ENCODE data around the gene CHST1. TPM values are rescaled to one million over a fixed set of nuclear protein-coding genes. Genes with fewer than 3 reads are reported as not detected.

CHST1 gene
- total RNA-seq, 1 experiment from 2014 or later = not detected

DNA sequence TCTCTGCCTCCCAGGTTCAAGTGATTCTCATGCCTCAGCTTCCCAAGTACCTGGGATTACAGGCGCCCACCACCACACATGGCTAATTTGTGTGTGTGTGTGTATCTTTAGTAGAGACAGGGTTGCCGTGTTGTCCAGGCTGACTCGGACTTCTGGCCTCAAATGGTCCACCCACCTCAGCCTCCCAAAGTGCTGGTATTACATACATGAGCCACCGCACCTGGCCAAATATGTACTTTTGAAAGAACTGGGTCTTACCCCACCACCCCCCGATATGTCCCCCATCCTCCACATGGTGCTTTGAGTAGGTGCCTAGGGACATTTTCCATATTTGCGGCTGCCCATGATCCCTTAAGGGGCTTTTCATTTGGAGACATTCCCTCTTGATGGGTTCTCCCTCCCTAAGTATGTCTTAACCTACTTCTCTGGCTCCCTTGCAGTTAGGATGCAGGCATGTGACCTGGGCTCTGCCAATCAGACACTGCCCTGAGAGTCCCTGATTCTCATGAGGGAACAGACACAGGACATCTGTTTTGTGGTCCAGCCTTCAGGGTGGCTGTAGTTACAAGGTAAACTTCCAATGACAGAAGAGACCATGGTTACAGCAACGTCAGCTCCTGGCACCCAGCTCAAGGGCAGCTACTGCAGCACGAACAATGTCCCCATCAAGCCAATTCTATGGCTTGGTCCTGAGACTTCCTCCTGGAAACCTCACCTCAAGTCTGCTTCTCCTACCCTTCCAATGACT lies 48.4 kb downstream of the CHST1 start:
- intact Hi-C loops (cut with micrococcal nuclease) = no loop called here
- DNase-seq (no peak), ATAC-seq (no peak)
- no peaks in the 10 kb centered on the region for H3F3A ChIP-seq (ENCODE audit: low read length, unreplicated experiment)
- CTCF ChIA-PET = interaction anchor here (0.6 kb wide), 1 partner anchor 245 kb away, joined by 6 read pairs; no protein-coding TSS in a partner anchor
- no peaks in the 10 kb centered on the region for H3K36me3 ChIP-seq (ENCODE audit: low read depth, low read length)
- TF ChIP-seq EZH2phosphoT487 (IDR thresholded peaks at IDR 0.05; ENCODE audit: borderline replicate concordance, low read length) = no peak
- TF ChIP-seq, protein P1, sequence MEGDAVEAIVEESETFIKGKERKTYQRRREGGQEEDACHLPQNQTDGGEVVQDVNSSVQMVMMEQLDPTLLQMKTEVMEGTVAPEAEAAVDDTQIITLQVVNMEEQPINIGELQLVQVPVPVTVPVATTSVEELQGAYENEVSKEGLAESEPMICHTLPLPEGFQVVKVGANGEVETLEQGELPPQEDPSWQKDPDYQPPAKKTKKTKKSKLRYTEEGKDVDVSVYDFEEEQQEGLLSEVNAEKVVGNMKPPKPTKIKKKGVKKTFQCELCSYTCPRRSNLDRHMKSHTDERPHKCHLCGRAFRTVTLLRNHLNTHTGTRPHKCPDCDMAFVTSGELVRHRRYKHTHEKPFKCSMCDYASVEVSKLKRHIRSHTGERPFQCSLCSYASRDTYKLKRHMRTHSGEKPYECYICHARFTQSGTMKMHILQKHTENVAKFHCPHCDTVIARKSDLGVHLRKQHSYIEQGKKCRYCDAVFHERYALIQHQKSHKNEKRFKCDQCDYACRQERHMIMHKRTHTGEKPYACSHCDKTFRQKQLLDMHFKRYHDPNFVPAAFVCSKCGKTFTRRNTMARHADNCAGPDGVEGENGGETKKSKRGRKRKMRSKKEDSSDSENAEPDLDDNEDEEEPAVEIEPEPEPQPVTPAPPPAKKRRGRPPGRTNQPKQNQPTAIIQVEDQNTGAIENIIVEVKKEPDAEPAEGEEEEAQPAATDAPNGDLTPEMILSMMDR (conservative IDR thresholded peaks at IDR 0.05; ENCODE audit: low read depth, low read length) = no peak
- TF ChIP-seq EZH2 (IDR thresholded peaks at IDR 0.05; ENCODE audit: low read length, unreplicated experiment) = no peak
- H4K20me1 ChIP-seq (ENCODE audit: low read length) = no peaks in the 10 kb centered on the region
- BruUV-seq (replicated peaks) = no TSS peak
- no peaks in the 10 kb centered on the region for H3K9me3 ChIP-seq (ENCODE audit: low read length)
- no peaks in the 10 kb centered on the region for H3K4me1 ChIP-seq (ENCODE audit: insufficient read depth, low read length)
- no peaks in the 10 kb centered on the region for H3K79me2 ChIP-seq (ENCODE audit: low read length)
- H3K4me3 ChIP-seq (ENCODE audit: low read length) = no peak overlapping the region
- H2AFZ ChIP-seq (ENCODE audit: low read length) = no peak overlapping the region
- peaks cover 9% of the 10 kb centered on the region; the same call in 1 of the 2 replicates for H3K27me3 ChIP-seq (ENCODE audit: low read length)
- no peak overlapping the region for H3K9ac ChIP-seq (ENCODE audit: low read length)
- H3K4me2 ChIP-seq (ENCODE audit: low read length) = no peak overlapping the region
- H3K27ac ChIP-seq (ENCODE audit: low read length) = no peak overlapping the region
- POLR2A ChIA-PET (ENCODE audit: unreplicated experiment) = no interaction called here
- H3K9me2 ChIP-seq (replicated peaks; ENCODE audit: low read length) = no peaks in the 10 kb centered on the region

DNA sequence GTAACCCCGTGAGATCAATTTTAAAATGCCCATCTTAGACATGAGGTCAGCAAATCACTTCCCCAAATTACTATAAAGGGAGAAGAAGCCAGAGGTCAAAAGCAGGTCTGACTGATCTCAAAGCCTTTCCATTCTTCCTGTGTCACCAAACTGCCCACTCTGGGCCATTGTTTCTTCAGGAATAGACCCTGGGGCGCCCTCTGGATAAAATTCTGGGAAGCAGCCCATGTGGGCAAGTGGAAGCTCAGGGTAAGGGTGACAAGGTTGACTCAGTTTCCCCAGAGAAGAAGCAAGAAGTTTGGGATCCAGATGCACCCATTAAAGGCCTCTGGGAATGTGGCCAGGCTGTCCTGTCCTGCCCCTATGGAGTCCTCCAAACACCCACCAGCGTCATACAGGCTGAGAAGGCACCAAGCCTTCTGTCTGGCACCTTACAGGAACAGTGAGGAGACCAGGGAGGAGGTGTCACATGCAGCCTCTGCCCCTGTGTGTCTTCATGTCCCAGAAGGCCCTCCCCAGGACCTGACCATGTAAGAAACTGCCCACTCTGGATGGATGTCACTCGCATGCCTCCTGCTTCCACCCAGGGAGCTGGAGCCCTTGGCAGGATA lies 50.1 kb downstream of the CHST1 start:
- Histone ChIP-seq H3K4me2 (ENCODE audit: low read length) (no peak overlapping the region), H3K9me2 (replicated peaks; ENCODE audit: low read length) (no peaks in the 10 kb centered on the region), H3K36me3 (ENCODE audit: low read depth, low read length) (no peaks in the 10 kb centered on the region), H3K9ac (ENCODE audit: low read length) (no peak overlapping the region), H3K79me2 (ENCODE audit: low read length) (no peaks in the 10 kb centered on the region), H3F3A (ENCODE audit: low read length, unreplicated experiment) (no peaks in the 10 kb centered on the region), H3K4me1 (ENCODE audit: insufficient read depth, low read length) (no peaks in the 10 kb centered on the region), H3K27ac (ENCODE audit: low read length) (no peak overlapping the region), H2AFZ (ENCODE audit: low read length) (no peak overlapping the region), H3K27me3 (ENCODE audit: low read length) (peaks cover 9% of the 10 kb centered on the region; the same call in 1 of the 2 replicates), H3K9me3 (ENCODE audit: low read length) (no peaks in the 10 kb centered on the region), H3K4me3 (ENCODE audit: low read length) (no peak overlapping the region), H4K20me1 (ENCODE audit: low read length) (no peaks in the 10 kb centered on the region)
- CTCF ChIA-PET = no interaction called here
- POLR2A ChIA-PET (ENCODE audit: unreplicated experiment) = no interaction called here
- no TSS peak for BruUV-seq (replicated peaks)
- intact Hi-C loops (cut with micrococcal nuclease) = no loop called here
- ATAC-seq (no peak), DNase-seq (no peak)
- TF ChIP-seq, protein P1 (conservative IDR thresholded peaks at IDR 0.05; ENCODE audit: low read depth, low read length) = no peak
- TF ChIP-seq EZH2 (IDR thresholded peaks at IDR 0.05; ENCODE audit: low read length, unreplicated experiment) = no peak

Measured in PC-3 (cell line).